ENCODE data around the gene ASB5.

The ASB5 gene

DNA sequence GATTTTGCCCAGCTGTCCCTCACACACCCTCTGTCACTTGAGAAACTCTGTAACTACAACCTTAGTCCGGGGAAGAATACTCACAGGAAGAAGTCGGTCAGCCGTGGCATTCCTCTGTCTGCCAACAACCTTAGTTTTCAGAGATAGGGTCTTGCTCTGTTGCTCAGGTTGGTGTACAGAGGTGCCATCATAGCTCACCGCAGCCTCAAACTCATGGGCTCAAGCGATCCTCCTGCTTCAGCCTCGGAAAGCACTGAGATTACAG, 38.6 kb upstream of the ASB5 start:
- Histone ChIP-seq H3K4me3 (replicated peaks; ENCODE audit: low read depth, low read length) (no peak overlapping the region), H3K36me3 (ENCODE audit: control insufficient read depth, insufficient read depth, low read length) (no peaks in the 10 kb centered on the region), H3K27me3 (replicated peaks; ENCODE audit: control insufficient read depth, insufficient read depth, low read length) (no peaks in the 10 kb centered on the region)
- TF ChIP-seq, protein P1, sequence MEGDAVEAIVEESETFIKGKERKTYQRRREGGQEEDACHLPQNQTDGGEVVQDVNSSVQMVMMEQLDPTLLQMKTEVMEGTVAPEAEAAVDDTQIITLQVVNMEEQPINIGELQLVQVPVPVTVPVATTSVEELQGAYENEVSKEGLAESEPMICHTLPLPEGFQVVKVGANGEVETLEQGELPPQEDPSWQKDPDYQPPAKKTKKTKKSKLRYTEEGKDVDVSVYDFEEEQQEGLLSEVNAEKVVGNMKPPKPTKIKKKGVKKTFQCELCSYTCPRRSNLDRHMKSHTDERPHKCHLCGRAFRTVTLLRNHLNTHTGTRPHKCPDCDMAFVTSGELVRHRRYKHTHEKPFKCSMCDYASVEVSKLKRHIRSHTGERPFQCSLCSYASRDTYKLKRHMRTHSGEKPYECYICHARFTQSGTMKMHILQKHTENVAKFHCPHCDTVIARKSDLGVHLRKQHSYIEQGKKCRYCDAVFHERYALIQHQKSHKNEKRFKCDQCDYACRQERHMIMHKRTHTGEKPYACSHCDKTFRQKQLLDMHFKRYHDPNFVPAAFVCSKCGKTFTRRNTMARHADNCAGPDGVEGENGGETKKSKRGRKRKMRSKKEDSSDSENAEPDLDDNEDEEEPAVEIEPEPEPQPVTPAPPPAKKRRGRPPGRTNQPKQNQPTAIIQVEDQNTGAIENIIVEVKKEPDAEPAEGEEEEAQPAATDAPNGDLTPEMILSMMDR (IDR thresholded peaks at IDR 0.05; ENCODE audit: insufficient read depth, low read length, poor library complexity, severe bottlenecking) = no peak
- DNase-seq (ENCODE audit: extremely low read depth, insufficient read length) = no peak

DNA sequence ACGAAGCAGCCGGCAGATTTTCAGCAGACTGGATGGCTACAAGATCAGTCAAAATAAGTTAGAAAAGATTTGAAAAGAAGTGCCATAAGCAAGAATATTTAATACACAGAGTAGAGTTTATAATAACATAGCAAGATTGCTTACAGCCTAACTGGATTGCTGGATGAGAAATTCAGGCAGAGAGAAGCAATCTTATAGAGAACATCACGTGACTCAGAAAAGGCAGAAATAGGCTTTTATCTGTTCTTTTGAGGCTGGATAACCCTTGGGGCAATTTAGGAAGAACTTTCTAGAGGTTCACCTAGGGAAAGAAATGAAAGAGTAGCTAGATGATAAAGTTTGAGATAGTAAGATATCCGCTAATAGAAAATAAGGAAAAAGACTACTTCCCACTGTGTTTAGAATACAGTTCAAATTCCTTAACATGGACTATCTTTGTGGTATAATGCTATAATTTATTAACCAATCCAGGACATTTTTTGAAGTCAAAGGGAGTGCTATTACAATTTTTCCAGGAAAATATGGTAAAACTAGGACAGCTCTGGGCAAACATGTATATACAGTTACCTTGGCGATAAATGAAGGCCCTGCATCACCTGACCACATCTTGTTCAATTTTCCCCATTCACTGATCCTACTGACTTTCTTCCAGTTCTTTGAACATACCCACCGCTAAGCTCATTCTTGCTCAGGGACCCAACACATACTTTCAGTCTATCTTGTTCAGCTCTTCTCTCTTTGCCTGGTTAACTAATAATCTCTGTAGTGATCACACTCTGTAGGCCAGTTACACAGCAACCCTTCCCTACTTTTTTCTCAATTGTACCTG, 38.0 kb upstream of the ASB5 start:
- Histone ChIP-seq H3K4me3 (replicated peaks; ENCODE audit: low read depth, low read length) (no peak overlapping the region), H3K27me3 (replicated peaks; ENCODE audit: control insufficient read depth, insufficient read depth, low read length) (no peaks in the 10 kb centered on the region), H3K36me3 (ENCODE audit: control insufficient read depth, insufficient read depth, low read length) (no peaks in the 10 kb centered on the region)
- TF ChIP-seq, protein P1 (IDR thresholded peaks at IDR 0.05; ENCODE audit: insufficient read depth, low read length, poor library complexity, severe bottlenecking) = no peak
- DNase-seq (ENCODE audit: extremely low read depth, insufficient read length) = no peak

DNA sequence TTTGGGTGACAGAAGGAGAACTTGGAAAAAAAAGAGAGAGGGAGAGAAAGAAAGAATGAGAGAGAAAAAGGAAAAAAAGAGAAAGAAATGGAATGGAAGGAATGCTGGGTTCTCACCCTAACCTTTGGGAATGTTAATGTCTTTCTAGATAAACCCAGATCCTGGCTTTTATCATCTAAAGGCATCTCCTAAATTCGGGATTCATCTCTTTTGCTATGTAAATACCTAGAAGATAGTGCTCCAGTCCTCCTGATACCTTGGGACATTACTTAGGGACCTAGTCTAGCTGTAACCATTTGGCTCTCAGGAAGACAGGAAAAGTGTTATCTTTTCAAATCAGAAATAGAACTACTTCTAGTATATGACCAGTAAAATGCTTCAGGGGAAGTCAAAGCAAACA, 34.9 kb upstream of the ASB5 start:
- DNase-seq (ENCODE audit: extremely low read depth, insufficient read length) = no peak
- Histone ChIP-seq H3K4me3 (replicated peaks; ENCODE audit: low read depth, low read length) (no peak overlapping the region), H3K36me3 (ENCODE audit: control insufficient read depth, insufficient read depth, low read length) (no peaks in the 10 kb centered on the region), H3K27me3 (replicated peaks; ENCODE audit: control insufficient read depth, insufficient read depth, low read length) (no peaks in the 10 kb centered on the region)
- TF ChIP-seq, protein P1 (IDR thresholded peaks at IDR 0.05; ENCODE audit: insufficient read depth, low read length, poor library complexity, severe bottlenecking) = no peak

DNA sequence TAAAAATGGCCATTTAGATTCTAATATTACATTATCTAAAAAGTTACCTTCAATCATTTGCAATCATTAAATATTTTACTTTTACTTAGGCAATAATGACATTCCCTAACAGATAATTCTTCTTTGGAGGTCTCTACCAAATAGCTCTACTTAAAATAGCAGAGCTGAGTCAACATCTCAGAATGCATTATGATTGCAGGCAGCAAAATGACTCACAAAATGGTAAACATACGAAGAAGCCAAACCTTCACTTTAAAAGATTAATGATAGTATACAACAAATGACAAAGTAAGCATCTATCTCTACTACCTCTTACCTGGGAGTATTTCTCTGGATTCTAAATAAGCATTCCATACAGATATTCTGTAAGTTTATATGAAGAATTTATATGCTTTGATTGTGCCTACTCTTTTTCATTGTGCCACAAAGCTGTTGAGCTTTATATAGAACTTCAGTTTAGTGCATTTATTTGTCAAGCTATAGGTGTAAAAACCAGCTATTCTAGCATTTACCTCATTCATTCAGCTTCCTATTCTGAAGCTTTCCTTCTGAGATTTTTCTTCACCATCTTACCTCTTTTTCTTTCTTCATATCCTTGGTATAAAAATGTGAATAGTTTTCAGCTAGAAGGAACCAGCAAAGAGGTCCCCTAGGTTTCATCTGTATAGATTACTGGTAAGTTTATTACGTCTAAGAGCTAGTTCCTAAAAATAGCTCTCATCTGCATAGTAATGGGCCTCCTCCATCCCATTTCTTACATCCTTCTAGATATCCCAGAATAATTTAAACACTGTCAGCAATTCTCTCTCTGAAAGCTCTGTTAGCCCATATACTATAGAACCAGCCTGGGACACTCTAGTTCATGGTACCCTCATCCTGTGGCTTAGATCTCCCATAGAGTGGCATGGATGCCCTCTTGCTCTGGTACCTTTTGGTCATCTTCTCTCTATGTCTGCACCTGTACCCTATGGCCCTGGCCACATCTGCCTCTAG, 33.6 kb upstream of the ASB5 start:
- H3K27me3 ChIP-seq (replicated peaks; ENCODE audit: control insufficient read depth, insufficient read depth, low read length) = no peaks in the 10 kb centered on the region
- H3K36me3 ChIP-seq (ENCODE audit: control insufficient read depth, insufficient read depth, low read length) = no peaks in the 10 kb centered on the region
- no peak overlapping the region for H3K4me3 ChIP-seq (replicated peaks; ENCODE audit: low read depth, low read length)
- TF ChIP-seq, protein P1 (IDR thresholded peaks at IDR 0.05; ENCODE audit: insufficient read depth, low read length, poor library complexity, severe bottlenecking) = no peak
- no peak for DNase-seq (ENCODE audit: extremely low read depth, insufficient read length)

DNA sequence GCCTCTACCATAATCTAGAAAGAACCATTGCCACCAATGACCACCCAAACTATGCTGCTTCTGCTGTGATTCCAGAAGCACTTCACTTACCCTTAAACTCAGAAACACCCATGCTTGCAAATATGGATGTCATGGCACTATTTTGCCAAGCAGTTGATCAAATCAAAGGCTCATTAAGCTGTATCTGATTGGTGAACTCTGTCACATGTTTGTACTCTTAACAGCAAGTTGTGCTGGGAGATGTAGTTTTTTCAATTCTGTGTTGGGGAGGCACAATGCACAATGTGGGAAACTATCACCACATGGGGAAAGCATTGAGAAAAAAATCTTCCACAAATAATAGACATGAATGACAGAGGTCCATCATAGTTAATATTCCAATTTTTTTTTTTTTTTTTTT, 31.5 kb upstream of the ASB5 start:
- Histone ChIP-seq H3K36me3 (ENCODE audit: control insufficient read depth, insufficient read depth, low read length) (no peaks in the 10 kb centered on the region), H3K27me3 (replicated peaks; ENCODE audit: control insufficient read depth, insufficient read depth, low read length) (no peaks in the 10 kb centered on the region), H3K4me3 (replicated peaks; ENCODE audit: low read depth, low read length) (no peak overlapping the region)
- TF ChIP-seq, protein P1 (IDR thresholded peaks at IDR 0.05; ENCODE audit: insufficient read depth, low read length, poor library complexity, severe bottlenecking) = no peak
- no peak for DNase-seq (ENCODE audit: extremely low read depth, insufficient read length)

Data from GM06990 (cell line).